NCI-H146 treated with DMSO at 0.1 percent for 48 hours (cell line): Measurements from ENCODE around the gene SHROOM1.
A peak's percentile ranks its signal among the peaks of the same experiment; 100 is the strongest.

Experiments used
- DNase-seq: peaks from one replicate; lab custom pipeline; 2025; ENCODE audit not compliant: unreplicated experiment; lab: John Stamatoyannopoulos, UW

Gene SHROOM1

DNA sequence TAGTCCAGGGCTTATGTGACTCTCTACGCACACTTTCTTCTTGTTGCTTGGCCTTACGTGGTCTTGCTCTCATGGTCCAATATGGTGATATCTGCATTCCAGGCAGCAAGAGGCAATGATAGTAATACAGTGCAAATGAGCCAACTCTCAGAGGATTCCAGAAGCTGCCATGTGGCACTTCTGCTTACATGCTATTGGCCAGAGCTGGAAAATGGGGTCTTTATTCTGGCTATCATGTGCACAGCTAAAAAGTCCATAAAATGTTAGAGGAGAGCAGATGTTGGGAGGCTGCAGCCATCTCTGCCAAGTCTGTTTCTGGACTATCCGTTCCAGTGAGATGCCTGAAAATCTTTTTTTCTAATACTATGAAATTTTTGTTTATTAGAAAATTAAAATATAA is 50.5 kb downstream of the SHROOM1 start:
- DNase-seq = no peak

- DNase-seq = no peak
These were observed 51.6 kb downstream of the SHROOM1 start for GRCh38 chr5:132778856-132779255.

DNA sequence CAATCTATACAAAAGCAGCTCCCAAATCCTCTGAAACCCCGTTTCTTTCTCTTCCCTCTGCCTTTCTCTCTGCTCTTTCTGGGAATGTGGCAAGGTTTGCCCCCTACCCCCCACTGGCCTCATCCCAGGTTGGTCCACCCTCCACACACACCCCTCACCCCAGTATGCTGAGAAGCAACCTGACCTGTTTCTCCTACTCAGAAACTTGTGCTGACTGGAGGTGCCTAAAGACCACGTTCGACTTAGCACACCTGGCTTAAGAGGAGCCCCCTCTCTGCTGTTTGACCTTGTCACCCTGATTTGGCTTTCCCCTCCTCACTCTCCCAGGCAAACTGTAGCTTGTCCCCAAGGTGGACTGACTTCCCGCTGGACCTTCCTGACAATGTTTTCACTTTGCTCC is 52.3 kb downstream of the SHROOM1 start:
- DNase-seq = no peak

DNA sequence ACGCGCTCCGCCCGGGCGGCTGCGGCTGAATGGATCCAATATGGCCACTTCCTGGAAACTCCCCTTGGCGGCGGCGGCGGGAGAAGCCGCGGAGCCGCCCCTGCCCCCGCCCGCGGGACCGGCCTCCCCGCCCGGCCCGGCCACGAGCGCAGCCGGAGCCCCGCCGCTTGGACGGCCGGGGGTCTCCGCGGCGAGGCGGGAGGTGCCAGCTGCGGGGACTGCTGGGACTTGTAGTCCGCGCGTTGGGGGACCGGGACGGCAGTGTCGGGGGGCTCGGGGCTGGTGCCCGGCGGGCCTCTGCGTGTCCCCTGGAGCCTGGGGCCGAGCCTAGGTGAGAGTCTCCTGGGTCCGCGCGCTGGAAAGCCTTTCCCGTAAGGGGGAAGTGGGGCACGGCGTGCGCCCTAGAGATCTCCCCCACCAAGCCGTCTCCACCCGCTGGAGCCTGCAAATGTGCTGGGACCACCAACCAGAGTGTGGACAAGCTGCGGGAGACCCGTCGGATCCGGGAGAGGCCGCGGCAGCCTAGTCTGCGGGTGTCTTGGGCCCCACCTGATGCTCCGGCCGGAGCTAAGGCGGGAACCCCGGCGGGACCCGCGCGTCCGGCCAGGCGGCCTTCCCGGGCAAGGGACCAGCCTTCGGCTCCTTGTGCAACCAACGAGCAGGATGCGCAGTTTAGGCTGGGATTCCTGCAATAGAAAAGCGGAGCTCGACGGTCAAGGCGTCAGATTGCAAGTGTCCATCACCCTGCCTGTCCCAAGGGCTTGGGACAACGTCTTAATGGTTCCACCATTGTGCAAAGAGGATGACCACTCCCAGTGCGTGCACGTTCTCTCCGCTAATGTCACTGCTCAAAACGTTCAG is 53.0 kb downstream of the SHROOM1 start, which contains the start of gene SEPTIN8:
Gene SEPTIN8 (minus strand): TSS at position 31 of the 861 bp plus-strand sequence. CDS start 102 bp downstream, outside the sequence.
- peak; percentile 17 for DNase-seq

DNA sequence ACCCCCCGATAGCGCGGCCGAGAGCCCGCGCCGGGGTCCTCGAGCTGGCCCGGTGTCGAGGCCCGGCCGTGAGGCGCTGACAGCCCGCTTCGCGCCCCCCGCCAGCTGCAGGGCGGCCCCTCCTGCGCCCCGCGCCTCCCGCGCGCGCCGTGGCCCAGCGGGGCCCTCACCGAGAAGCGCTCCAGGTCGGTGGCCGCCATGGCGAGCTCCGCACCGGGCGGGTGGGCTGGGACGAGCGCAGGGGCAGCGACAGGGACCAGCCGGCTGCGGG is 53.6 kb downstream of the SHROOM1 start:
- DNase-seq = no peak

- DNase-seq = no peak
These were observed 54.1 kb downstream of the SHROOM1 start for GRCh38 chr5:132776131-132776937.

DNA sequence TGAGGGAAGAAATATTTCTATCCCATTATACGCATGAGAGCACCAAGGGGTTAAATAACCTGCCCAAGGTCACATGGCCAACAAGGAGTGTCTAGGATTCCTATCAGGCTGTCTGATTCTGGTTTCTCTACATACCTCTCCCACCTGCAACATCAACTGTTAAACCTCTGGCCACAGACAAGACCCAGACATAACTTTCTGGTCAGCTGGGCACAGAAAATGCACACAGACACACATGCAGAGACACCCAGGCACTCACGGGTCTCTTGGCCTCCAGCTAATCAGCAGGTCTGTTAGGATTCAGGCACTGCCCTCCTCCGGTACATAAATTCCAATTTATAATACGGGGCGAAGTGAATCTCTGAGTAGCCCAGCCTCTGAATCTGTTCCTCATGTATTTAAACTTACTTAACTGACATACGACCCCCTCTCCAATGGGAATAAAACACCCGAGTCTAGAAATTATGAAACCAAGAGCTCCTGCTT is 54.9 kb downstream of the SHROOM1 start:
- no peak for DNase-seq

- no peak for DNase-seq
These were observed 55.6 kb downstream of the SHROOM1 start for GRCh38 chr5:132774896-132775295.

DNA sequence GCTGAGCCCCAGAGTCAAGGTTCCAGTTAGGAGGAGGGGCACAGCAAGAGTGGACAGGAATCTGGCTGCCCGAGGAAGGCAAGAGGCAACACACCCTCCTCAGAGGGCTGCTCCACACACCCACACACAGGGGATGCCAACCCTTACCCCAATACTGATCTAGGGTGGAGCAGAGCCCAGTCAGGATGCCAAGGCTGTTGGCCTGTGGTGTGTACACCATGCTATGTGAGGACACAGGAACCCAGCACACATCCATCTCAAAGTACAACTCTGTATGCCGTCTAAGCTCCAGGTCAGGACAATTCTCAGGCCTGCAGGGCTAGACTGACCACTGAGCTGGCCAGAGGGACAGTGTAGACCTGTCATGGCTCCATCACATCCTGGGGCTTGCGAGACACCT is 56.0 kb downstream of the SHROOM1 start:
- no peak for DNase-seq

DNA sequence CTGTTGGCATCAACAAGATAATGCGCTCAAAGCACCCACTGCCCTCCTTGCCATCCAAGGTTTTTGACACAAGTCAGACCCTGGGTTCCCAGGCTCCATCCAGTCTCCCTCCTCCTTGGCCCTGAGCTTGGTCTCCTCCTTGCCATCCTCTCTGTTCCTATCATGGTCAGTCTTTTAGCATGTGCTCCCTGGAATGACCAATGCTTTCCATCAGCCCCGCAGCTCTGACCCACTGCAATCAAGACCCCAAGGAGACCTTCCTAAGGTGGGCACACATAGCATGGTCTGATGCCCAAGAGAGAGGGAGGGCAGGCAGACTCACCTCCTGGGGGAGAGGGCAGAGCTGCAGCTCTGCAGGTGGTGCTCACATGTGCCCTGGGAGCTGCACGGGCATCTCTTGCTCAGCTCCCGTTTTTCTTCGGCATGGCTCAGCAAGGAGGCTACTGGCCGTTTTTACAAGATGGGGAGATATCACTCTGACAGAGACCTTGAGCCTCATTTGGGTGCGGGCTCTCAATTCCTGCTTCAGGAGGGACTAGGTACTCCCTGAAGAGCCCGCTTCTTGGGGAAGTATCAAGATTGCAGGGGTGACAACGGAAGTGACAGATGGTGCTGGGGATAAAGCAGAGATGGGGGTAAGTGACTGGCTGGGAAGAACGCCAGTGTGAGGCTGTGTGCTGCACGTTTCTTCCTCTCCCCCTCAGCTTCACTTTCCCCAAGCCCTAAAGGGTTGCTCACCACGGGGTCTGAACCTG is 56.7 kb downstream of the SHROOM1 start:
- no peak for DNase-seq

DNA sequence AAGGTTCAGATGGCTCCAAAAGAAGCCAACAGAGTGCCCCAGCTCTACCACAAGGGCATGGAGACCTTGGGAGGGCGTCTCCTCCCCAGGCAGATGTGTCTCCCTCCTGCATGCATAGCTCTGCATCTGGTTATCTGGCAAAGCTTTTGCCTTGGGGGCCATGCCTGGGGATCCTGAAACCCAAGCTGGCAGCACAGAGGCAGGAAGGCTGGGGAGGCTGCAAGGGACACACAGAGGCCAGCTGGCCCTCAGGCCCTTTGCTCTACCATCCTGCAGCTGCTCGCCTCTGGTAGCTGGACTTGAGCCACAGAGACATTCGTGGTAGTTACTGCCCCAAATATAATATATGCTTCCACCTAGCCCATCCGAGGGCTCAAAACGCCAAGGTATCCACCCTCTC is 57.3 kb downstream of the SHROOM1 start:
- no peak for DNase-seq

GRCh38 chr5:132772291-132773070 is 58.0 kb downstream of the SHROOM1 start:
- DNase-seq = no peak
